GM19238 (cell line): Measurements from ENCODE around the gene CUEDC1.
"Not testable (repeated sequence)": the region's sequence is repeated elsewhere in the genome, so short reads cannot be mapped to it uniquely, and the experiment has no call there.

Experiments
- DNase-seq: peaks from one replicate; pipeline ENCODE4 v3.0.0; 2011; ENCODE audit warnings: low spot score; ENCODE audit not compliant: insufficient read length

Gene CUEDC1

DNA sequence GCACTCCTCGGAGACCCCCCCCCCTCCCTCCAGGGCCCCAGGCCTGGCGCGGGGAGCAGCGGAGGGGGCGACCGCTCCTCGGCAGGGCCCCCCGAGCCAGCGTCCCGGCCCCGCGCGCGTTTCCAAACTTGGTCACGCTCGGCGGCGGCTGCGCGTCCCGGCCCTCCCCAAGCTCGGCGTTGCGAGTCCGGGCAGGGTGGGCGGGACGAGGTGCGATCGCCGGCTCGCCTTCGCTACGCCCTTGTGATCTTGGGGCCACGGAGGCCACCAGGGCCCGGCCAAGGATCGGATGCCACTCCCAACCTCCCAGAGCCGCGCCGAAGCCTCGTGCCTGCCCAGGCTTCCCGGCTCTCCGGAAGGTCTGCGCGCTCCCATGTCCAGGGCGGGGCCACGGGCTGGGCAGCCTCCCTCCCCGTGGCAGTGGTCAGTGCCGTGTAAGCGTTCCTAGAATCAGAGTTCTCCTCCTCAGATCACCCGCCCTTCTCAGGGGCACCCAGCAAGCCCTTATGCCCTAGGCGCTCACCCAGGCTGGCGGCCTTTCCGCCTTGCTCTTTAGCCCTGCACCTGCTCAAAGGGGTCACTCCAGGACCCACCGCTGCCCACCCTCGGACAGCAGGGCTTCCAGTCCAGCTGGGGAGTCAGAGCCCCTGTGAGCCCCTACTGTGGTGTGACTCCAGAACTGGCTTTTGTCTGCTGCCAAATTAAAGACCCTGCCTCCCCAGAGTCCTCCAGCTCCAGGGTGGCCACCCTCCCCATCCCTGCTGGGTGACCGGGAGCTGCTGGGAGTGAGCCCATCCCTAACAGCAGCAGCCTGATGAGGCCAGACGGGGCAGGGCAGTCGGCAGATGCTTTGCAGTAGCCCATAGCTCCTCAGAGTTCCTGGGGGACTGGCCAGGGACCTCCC is 93.2 kb downstream of the CUEDC1 start:
- DNase-seq = no peak

DNA sequence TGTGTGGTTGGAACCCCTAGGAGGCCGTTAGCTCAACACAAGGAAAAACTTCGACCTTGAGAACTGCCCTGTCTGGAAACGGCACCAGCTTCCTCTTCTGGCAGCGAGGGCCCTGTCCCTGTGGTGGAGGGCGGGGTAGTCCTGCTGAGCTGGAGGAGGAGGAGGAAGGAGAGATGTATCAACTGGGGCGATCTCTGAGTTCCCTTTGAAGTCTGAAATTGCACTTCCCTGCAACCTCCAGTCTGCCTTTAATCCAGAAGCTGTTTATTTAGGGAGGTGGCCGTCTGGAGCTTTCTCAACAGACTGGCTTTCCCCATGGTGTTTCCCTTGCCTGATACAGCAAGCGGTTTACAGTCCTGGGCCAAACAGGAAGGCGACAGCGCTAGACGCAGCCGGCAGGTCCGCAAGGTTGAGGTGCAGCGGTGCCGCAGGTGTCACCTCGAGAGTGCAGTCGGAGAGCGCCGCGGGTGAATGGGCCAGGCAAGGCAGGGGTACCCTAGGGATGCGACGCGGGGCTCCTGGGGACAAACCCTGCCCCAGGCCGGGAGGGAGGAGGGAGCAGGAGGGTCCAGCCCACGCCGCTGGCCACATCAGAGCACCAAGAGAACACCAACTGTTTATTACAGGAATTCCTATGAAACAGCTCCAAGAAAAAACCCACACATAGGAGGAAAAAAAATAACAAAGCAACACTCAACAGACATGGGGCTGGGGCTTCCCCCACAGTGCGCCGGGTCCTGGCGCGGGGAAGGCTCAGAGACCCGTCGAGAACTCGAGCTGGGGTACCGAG is 94.0 kb downstream of the CUEDC1 start:
- DNase-seq = no peak

DNA sequence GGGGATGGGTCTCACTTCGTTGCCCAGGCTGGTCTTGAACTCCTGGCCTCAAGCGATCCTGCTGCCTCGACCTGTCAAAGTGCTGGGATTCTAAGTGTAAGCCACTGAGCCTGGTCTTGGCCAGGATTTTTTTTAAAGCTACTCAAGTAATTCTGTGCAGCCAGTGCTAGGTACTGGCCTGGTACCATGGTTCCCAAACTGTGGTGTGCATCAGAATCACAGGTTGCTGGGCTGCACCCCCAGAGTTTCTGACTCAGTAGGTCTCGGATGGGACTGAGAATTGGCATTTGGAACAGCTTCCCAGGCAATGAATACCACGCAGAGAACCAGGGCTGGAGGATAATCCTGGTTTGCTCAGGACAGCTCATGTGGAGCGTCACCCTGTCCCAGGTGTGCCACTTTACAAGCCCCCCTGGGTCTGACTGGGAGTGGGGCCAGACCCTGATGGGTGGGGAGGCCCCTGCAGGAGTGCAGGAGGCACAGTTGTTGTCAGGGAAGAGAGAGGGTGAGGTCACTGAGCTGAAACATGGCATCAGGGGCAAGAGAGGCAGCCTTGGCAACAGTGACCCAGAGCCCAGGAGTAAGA is 94.7 kb downstream of the CUEDC1 start:
- no peak for DNase-seq

DNA sequence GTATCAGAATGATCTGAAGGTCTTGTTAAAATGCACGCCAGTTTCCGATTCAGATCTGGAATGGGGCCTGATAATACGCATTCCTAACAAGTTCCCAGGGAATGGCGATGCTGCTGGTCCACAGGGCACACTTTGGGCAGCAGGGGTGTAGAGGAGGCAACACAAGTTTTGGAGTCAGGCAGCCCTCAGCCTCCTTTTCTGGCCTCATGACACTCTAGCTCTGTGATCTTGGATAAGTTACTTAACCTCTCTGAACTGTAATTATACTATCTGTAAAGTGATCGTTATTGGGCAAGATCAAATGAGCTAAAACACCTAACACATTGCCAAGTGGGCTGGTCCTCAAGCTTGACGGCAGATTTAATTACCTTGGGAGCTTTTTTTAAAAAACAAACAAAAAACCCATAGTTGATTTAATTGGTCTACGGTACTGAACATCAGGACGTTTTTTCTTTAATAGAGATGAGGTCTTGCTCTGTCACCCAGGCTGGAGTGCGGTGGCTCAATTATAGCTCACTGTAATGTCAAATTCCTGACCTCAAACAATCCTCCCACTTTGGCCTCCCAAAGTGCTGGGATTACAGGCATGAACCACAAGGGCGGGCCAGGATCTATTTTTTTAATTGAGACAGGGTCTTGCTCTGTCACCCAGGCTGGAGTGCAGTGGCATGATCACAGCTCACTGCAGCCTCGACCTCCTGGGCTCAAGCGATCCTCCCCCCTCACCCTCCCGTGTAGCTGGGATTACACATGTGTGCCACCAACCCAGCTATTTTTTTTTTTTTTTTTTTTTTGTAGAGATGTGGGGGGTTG is 95.4 kb downstream of the CUEDC1 start:
- DNase-seq = no peak

DNA sequence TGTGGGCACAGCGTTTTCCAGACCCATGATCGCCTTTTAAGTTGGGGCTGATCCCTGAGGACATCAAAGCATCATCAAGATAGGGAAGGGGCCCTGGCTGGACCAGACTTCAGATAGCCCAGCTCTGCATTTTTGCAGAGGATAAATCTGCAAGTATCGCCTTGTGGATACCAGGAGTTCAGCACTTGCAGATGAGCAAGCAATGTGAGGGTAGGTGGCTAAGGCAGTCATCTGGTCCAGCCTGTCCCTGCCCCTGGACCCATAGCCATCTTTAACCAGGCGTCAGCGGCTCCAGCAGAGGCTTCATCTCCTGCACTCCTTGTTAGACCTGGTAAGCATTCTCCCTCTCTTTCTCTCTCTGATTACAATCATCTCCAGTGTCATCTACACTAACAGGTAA is 96.4 kb downstream of the CUEDC1 start:
- DNase-seq = no peak

DNA sequence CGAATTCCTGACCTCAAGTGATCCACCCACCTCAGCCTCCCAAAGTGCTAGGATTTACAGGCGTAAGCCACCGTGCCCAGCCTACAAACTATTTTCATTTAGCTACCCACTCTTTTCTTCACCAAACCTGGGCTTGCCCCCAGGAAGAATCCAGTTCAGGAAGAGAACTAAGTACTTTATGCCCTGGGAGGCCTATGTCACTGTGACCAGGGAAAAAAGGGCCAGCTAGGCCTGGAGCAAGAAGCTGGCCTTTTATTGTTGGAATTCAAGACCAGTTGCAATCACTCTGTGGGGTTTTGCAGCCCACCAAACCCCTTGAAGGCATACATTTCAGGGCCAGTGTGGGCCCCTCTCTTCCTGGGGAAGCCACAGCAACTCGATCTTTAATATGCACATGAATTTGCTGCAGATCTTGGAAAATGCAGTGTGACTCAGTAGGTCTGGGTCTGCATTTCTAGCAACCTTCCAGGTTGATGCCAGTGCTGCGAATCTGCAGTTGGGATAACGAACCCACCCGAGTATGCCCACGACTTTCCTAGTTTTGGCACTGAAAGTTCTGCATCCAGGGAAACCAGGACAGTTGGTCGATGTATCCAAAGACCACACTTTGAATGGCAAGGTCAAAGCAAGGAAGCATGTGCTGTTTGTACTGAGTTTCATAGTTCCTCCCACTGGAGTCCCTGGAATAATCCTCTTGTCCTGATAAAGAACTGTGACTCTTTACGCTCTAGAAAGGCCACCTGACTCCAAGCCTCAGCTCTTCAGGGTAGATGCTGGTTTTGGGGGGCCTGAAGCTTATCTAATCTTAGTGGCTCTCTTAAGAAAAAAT is 98.2 kb downstream of the CUEDC1 start:
- no peak for DNase-seq

DNA sequence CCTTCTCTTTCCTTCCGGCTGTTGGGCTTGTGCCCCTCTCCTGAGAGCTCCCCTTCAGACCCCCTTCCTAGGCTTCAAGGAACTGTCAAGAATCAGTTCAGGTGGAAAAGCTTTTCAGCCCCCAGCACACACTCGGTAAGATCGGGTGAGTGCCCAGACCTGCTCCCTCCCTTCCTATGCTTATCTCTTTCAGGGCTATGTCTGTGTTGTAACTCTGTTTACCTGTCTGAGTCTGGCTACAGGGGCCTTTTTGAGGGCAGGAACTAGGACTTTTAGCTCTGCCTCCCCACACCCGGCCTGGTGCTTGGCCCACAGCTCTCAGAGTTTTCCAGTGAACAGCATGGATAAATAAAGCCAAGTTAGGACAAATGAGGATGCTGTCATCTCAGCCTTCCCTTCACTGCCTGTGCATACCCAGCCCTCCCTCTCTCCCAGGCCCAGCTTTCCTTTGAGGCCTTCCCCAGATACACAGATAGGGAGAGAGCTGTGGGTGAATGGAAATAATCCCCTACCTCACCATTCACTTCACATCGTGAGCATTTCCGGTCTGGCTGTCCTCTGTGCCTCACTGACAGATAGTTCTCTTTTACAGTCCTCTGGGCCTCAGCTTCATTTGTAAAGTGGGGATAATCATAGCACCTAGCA is 99.7 kb downstream of the CUEDC1 start:
- DNase-seq = no peak

DNA sequence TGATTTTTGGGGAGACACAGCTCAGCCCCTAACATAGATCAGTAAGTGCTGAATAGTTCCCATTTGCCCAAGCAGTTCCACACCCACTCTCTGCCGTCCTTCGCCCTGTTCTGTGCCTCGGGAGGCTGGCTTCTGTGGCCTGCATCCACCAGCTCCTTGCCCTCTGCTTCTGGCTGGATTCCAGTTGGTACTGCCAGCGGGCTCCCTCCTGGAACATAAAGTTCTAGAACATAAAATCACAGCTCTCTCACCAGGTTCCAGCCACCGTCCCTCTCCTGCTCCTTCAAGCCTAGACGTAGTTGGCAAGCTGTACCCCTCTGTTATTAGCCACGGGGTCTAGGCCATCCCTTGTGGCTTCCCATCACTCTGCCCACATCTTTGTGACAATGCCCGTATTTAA is 101.5 kb downstream of the CUEDC1 start:
- no peak for DNase-seq

DNA sequence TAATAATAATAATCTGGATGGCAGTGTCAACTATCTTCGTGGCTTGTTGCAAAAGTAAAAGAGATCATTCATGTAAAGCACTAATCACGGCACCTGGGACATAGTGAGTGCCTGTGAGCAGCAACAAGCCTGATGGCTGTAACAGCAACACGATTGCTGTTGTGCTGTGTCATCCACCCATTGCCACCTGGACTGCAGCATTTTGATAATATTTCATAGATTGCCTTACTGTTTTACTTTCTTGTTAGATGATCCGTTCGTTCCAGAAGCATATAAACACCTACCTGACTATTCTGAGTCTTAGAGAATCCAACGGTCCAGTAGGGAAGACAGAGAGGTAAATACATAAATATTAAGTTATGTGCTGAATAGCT is 102.3 kb downstream of the CUEDC1 start:
- no peak for DNase-seq

DNA sequence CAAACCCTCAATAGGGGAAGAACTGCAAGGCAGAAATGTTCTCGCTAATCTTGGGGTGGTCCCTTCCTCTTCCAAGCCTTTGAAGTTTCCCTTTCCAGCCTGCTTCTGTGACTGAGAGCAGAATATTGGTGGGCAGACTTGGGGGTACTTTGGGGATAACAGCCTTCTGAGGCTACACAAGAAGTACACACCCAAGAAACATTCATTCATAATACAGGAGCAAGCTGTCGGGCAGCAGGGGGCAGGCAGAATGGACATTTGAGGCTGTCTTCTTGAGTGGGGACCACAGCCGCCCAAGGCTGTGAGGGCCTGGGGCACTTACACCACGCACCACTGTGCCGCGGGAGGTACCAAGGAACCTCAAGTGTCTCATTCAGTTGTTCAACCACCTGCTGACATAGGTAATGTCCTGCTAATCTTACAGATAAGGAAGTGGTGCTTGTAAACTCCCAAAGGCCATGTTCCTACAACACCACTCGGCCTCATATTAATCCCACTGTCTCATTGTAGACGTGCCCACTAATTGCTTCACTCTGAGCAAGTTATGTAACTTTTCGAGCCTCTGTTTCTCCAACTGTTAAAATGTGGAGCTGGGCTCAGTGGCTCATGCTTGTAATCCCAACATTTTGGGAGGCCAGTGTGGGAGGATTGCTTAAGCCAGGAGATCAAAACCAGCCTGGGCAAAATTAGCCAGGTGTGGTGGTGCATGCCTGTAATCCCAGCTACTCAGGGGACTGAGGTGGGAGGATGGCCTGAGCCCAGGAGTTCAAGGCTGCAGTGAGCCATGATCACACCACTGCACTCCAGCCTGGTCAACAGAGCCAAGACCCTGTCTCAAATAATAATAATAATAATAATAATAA is 102.9 kb downstream of the CUEDC1 start:
- DNase-seq = no peak

DNA sequence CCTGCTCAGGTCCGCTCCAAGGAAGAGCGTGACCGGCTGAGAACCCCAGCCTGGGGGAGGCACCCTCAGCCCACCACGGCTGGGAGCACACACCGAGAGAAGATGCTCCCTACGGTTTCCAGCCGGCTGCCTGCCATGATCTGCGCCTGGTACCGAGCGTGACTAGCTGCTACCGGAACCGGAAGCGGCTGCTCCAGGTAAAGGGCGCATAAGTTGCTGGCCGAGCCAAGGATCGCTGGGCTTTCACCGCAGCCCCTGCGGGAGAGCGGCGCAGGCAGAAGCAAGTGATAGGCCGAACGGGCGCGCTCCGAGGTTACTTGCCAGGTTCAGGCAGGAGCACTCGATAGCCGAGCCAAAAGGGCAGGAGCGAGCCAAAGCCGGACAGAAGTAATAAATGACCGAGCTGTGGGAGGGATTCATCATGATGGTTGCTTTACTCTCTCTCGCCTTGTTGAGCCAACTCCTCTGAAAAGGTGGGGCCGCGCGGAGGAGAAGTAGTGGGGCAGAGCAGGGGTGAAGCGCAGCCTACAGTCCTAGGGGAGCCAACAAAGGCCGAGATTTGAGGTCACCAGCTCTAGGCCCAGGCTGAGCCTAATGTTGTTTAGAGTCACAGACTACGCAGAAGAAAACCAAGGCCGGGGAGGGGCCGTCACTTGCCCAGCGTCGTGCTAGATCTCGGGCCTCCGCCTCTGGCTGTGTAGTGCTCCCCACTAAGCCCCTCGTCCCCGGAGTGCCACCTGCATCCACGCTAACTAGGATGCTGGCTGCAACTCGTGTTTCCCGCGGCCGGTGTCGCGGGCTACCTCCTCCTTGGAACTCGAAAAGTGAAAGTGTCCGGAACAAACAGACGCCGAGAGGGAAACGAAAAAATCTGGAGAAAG is 105.1 kb downstream of the CUEDC1 start, which contains the start of gene MRPS23:
Gene MRPS23 (minus strand): TSS at position 171 of the 881 bp plus-strand sequence. CDS start 34 bp downstream, at position 137.
- DNase-seq = peak; percentile 95

DNA sequence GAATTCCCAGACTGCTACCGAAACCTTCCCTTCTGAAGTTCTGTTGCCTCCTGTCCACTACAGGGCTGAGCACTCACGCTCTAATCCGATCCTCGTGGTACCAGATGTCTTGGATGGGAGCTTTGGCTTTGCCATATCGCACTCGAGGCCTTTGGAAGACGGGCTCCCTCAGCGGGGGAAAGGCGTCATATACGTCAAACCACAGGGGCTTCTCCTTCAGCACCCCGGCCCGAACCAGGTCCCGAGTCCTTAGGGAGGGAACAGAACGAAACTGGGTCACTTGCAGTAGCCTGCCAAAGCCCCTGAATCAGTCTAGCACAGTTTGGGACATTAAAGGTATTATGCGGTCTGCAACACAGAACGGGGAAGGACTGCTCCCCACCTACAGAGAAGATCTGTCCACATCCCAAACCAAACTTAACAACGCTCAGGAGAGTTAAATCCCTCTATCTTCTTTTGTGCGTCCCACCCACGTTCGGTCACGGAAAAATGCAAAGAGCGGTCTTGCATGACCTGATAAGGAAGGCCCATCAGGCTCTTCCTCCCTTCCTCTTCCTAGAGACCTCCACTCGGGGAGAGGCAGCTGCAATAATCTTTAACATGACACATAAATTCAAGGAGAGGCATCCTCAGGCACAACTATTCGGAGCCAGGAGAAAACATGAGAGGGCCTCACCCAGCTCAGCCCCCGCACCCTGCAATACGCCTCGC is 105.9 kb downstream of the CUEDC1 start:
- no peak for DNase-seq

DNA sequence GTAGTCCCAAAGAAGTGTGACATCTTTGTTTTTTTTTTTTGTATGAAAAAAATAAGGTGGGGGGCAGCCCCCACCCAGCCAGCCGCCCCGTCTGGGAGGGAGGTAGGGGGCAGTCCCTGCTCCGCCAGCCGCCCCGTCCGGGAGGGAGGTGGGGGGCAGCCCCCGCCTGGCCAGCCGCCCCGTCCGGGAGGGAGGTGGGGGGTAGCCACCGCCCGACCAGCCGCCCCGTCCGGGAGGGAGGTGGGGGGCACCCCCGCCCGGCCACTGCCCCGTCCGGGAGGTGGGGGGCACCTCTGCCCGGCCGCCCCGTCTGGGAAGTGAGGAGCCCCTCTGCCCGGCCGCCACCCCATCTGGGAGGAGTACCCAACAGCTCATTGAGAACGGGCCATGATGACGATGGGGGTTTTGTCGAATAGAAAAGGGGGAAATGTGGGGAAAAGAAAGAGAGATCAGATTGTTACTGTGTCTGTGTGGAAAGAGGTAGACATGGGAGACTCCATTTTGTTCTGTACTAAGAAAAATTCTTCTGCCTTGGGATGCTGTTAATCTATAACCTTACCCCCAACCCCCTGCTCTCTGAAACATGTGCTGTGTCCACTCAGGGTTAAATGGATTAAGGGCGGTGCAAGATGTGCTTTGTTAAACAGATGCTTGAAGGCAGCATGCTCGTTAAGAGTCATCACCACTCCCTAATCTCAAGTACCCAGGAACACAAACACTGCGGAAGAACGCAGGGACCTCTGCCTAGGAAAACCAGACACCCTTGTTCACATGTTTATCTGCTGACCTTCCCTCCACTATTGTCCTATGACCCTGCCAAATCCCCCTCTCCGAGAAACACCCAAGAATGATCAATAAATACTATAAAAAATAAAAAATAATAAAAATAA is 108.9 kb downstream of the CUEDC1 start:
- DNase-seq = not testable (repeated sequence)

DNA sequence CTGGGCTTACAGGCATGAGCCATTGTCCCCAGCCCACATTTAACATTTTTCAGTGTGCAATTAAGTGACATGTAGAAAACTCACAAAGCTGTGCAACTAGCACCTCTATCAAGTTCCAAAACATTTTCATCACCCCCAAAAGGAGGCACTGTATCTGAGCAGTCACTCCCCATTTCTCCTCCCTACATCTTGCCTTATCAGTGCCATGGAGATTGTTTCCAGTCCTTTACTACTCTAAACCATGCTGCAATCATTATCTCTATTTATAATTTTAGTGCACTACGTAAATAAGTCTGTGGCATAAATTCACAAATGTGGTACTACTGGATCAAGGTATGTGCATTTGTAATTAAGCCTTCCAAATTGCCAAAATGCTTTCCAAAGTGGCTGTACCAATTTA is 112.9 kb downstream of the CUEDC1 start:
- no peak for DNase-seq

DNA sequence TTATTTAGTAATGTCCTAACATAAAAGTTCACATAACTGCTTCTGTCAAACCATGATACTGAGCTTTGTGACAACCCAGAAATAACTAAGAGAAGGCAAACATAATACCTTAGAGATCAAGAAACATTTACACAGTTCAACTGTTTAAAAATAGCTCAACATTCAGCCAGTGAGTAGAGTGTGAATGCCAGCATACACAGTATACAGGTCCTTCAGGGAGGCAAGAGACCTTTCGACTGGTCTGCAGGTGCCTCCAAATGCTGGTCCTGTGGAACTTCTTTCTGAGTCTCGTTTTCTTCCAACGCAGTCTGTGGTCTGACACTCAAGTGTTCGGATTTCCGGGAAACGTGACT is 115.7 kb downstream of the CUEDC1 start:
- no peak for DNase-seq

DNA sequence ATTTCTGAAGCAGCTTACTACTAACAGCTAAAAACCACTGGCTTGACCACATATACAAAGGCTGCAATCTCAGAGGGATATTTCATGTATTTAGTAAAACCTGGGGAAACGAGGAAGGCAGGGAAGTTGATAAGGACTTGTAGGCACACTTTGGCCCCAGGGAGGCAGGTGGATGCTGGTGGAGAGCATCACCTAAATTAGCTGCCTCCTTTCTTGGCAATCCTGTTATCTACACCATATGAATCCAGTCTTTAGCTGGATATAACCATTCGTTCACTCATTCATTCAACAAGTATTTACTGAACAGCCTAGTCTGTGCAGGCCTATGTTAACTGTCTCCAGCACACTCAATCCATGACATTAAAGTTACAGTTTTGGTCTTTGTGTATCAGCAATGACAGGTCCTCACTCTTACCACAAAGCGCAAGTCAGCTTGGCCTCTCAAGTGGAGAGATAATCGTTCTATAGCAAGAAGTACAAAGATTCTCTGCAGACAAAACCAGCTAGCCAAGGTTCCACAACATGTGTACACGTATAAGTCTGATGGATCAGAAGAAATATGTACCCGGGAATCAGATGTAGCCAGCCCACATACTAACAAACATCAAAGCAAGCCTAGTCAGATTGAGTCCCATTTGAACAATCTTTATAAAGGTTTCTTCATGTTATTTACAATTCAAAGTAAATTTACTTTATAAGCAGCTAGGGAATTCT is 116.2 kb downstream of the CUEDC1 start:
- DNase-seq = no peak
